Gastroesophageal sphincter (tissue), 4 donors: ENCODE results near the gene ADGRD1. TPM values are rescaled to one million over a fixed set of nuclear protein-coding genes. Genes with fewer than 3 reads are reported as not detected.

Experiments
- ATAC-seq: fragments of 150-250 bp; one replicate; pipeline ENCODE4 v1.9.1; 2016; ENCODE audit warnings: mild to moderate bottlenecking, moderate library complexity
- H3K27ac ChIP-seq, 4 donors: fragments of 200-600 bp; sonication (generic) in 3 of 4; 1 replicate in 3 of 4; 2 replicates in 1 of 4; pipeline ENCODE4 v1.5.1; 2016 to 2019
- H3K27me3 ChIP-seq: fragments of 200-600 bp; sonication (generic); one replicate; pipeline ENCODE4 v1.5.1; 2019
- H3K36me3 ChIP-seq, 2 donors: fragments of 200-600 bp; sonication (generic); one replicate each; pipeline ENCODE4 v1.5.1; 2019; ENCODE audit warnings: control low read depth in 1 of 2
- H3K4me1 ChIP-seq, 3 donors: fragments of 200-600 bp; sonication (generic); 1 replicate in 2 of 3; 2 replicates in 1 of 3; pipeline ENCODE4 v1.5.1; 2016 to 2019; ENCODE audit warnings: control low read depth in 2 of 3
- H3K4me3 ChIP-seq, 2 donors: fragments of 200-600 bp; sonication (generic); one replicate each; pipeline ENCODE4 v1.5.1; 2019; ENCODE audit warnings: mild to moderate bottlenecking in 1 of 2, moderate library complexity in 1 of 2
- H3K9me3 ChIP-seq, 3 donors: fragments of 200-600 bp; sonication (generic); one replicate each; pipeline ENCODE4 v1.5.1; 2017 to 2019; ENCODE audit warnings: control low read depth in 2 of 3
- EP300 ChIP-seq: sonication (generic); formaldehyde crosslinking; IDR thresholded peaks from one replicate; pipeline ENCODE4 v1.6.1; 2017; ENCODE audit warnings: antibody characterized with exemption, mild to moderate bottlenecking
- POLR2A ChIP-seq, 2 donors: fragments of 450-650 bp; IDR thresholded peaks; one replicate each; pipeline ENCODE4 v1.6.1; 2017; ENCODE audit warnings: antibody characterized with exemption in 2 of 2, mild to moderate bottlenecking in 2 of 2, moderate library complexity in 1 of 2
- POLR2AphosphoS5 ChIP-seq: sonication (generic); formaldehyde crosslinking; IDR thresholded peaks from one replicate; pipeline ENCODE4 v1.6.1; 2017; ENCODE audit warnings: antibody characterized with exemption
- whole genome bisulfite sequencing, 2 donors: methylation state at CpG; one replicate each; pipeline ENCODE4 v1.1.5; 2018; ENCODE audit warnings: low coverage in 1 of 2; 5-methylcytosine and 5-hydroxymethylcytosine counted together
- total RNA-seq, 4 donors: library from RNA; depleted of rRNA; stranded (reverse); fragments of >200 nt; gene quantifications; one replicate each; pipeline ENCODE4 v1.1.0, GENCODE V29; 2016
- TF ChIP-seq, protein P1 (sequence below), 4 experiments: fragments of 200-600 bp in 2 of 4; fragments of 450-650 bp in 2 of 4; sonication (generic) in 1 of 4; IDR thresholded peaks; one replicate each; pipeline ENCODE4 v1.5.1; 2017 to 2019; ENCODE audit warnings: antibody characterized with exemption in 4 of 4, mild to moderate bottlenecking in 2 of 4, moderate library complexity in 2 of 4

ADGRD1 gene
- total RNA-seq, 4 donors from 2014 or later: 19.1 to 43.4 (median 31.3) TPM

DNA sequence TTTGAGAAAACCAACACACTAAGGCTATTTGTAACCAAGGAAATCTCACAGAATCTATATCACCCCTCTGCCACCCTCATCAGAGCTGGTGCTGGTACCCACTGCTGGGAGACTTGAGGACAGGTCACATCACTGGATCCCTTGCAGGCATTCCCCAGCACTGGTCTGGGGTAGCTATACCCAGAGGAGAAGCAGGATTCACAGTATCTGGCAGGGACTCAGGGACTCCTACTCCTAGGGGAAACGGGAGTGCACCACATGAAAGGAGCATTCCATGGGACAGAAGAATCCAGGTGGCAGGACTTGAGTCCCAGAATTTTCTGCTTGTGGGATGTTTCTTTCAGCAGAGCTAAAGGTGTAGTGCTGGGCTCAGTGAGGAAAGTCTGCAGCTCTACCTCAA lies 223.2 kb downstream of the ADGRD1 start:
- Histone ChIP-seq H3K36me3 (no peaks in the 10 kb centered on the region), H3K4me3 (no peak overlapping the region), H3K4me1 (no peaks in the 10 kb centered on the region), H3K27me3 (peaks cover 28% of the 10 kb centered on the region), H3K27ac (no peak overlapping the region), H3K9me3 (peaks cover 0 to 53% (median 0%) of the 10 kb centered on the region in 3 donors)
- no peak for ATAC-seq
- WGBS, 2 donors: no CpG with 5 or more reads among the region's 1 CpG
- TF ChIP-seq EP300 (no peak), POLR2AphosphoS5 (no peak), POLR2A (IDR thresholded peaks at IDR 0.05) (no peak)
- TF ChIP-seq, protein P1, sequence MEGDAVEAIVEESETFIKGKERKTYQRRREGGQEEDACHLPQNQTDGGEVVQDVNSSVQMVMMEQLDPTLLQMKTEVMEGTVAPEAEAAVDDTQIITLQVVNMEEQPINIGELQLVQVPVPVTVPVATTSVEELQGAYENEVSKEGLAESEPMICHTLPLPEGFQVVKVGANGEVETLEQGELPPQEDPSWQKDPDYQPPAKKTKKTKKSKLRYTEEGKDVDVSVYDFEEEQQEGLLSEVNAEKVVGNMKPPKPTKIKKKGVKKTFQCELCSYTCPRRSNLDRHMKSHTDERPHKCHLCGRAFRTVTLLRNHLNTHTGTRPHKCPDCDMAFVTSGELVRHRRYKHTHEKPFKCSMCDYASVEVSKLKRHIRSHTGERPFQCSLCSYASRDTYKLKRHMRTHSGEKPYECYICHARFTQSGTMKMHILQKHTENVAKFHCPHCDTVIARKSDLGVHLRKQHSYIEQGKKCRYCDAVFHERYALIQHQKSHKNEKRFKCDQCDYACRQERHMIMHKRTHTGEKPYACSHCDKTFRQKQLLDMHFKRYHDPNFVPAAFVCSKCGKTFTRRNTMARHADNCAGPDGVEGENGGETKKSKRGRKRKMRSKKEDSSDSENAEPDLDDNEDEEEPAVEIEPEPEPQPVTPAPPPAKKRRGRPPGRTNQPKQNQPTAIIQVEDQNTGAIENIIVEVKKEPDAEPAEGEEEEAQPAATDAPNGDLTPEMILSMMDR (IDR thresholded peaks at IDR 0.05): no peak

DNA sequence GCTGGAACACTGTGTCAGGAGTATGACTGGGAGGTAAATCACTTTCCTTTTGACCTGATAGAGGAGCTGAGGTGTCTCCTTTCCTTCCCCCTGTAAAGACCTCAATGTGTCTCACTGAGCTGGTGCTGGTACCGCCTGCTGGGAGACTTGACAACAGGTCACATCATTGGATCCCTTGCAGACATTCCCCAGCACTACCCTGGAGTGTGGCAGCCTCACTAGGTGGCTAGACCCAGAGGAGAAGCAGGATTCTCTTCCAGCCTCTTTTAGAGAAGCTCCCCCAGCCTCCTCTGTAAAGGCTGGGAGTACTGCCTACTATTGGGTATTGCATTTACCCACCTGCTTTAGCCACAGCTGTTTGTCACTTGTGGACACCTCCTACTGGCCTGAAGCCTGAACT lies 223.9 kb downstream of the ADGRD1 start:
- H3K27ac ChIP-seq: no peak overlapping the region
- WGBS, 2 donors: 100% methylated on average over 1 of the region's 1 CpG; no CpG with 5 or more reads in 1 of the 2 donors
- no peaks in the 10 kb centered on the region for H3K4me1 ChIP-seq
- peaks cover 0 to 53% (median 0%) of the 10 kb centered on the region in 3 donors for H3K9me3 ChIP-seq
- no peak overlapping the region for H3K4me3 ChIP-seq
- ATAC-seq: no peak
- H3K36me3 ChIP-seq: no peaks in the 10 kb centered on the region
- TF ChIP-seq, protein P1 (IDR thresholded peaks at IDR 0.05): no peak
- TF ChIP-seq POLR2AphosphoS5 (no peak), EP300 (no peak), POLR2A (IDR thresholded peaks at IDR 0.05) (no peak)
- H3K27me3 ChIP-seq: peaks cover 28% of the 10 kb centered on the region

DNA sequence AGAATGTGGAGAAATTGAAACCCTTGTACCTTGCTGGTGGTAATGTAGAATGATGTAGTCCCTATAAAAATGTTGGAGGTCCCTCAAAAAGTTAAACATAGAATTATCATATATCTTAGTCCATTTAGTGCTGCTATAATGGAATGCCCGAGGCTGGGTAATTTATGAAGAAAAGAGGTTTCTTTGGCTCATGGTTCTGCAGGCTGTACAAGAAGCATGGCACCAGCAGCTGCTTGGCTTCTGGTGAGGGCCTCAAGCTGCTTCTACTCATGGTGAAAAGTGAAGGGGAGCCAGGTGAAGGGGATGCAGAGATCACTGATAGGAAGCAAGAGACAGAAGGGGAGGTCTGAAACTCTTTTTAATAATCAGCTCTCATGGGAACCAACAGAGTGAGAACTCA lies 233.9 kb downstream of the ADGRD1 start:
- 57 to 63% methylated on average over 1 of the region's 1 CpG for WGBS, 2 donors
- no peak for TF ChIP-seq POLR2A (IDR thresholded peaks at IDR 0.05)
- no peak for TF ChIP-seq EP300
- TF ChIP-seq, protein P1 (IDR thresholded peaks at IDR 0.05): no peak
- TF ChIP-seq POLR2AphosphoS5: no peak
- Histone ChIP-seq H3K4me1 (no peaks in the 10 kb centered on the region), H3K27ac (no peak overlapping the region), H3K27me3 (no peaks in the 10 kb centered on the region), H3K4me3 (no peak overlapping the region), H3K9me3 (no peaks in the 10 kb centered on the region), H3K36me3 (no peaks in the 10 kb centered on the region)
- no peak for ATAC-seq

GRCh38 chr12:131188131-131189050 lies 234.7 kb downstream of the ADGRD1 start:
- no peaks in the 10 kb centered on the region for H3K4me1 ChIP-seq
- TF ChIP-seq, protein P1 (IDR thresholded peaks at IDR 0.05): no peak
- TF ChIP-seq EP300 (no peak), POLR2AphosphoS5 (no peak), POLR2A (IDR thresholded peaks at IDR 0.05) (no peak)
- no peak for ATAC-seq
- WGBS, 2 donors: 95 to 100% methylated on average over 1 to 4 of the region's 6 CpGs
- peaks cover 7% of the 10 kb centered on the region for H3K27me3 ChIP-seq
- no peaks in the 10 kb centered on the region for H3K36me3 ChIP-seq
- no peak overlapping the region for H3K4me3 ChIP-seq
- no peaks in the 10 kb centered on the region for H3K9me3 ChIP-seq
- H3K27ac ChIP-seq: no peak overlapping the region

DNA sequence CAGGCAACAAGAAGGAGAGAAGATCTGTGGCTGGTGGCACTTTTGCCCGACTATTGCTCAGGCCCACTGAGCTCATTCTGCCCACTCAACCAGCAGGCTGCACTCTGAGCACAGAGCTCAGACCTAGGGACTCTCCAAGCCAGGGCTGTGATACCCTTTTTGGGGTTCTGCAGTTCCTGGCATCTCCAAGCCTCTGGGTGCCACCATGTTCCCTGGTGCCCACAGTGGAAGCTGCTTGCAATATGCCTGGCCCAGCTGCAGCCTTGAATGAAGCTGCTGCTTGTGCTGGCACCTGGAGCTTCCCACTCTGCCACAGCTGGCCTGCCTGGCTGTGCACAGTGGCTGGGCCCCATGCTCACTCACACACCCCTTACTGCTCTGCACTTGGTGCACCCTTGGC lies 236.1 kb downstream of the ADGRD1 start:
- TF ChIP-seq POLR2AphosphoS5: no peak
- TF ChIP-seq EP300: no peak
- no peak for TF ChIP-seq POLR2A (IDR thresholded peaks at IDR 0.05)
- TF ChIP-seq, protein P1 (IDR thresholded peaks at IDR 0.05): no peak
- H3K27ac ChIP-seq: no peak overlapping the region
- WGBS, 2 donors: no CpG with 5 or more reads among the region's 1 CpG
- no peak for ATAC-seq
- no peaks in the 10 kb centered on the region for H3K4me1 ChIP-seq
- peaks cover 9% of the 10 kb centered on the region for H3K27me3 ChIP-seq
- H3K4me3 ChIP-seq: no peak overlapping the region
- H3K36me3 ChIP-seq: no peaks in the 10 kb centered on the region
- H3K9me3 ChIP-seq: no peaks in the 10 kb centered on the region
